Esophagus muscularis mucosa (tissue), 4 donors: Measurements from ENCODE around the gene RTRAF. TPM values are rescaled to one million over a fixed set of nuclear protein-coding genes. Genes with fewer than 3 reads are reported as not detected.
A peak's percentile ranks its signal among the peaks of the same experiment; 100 is the strongest.

Source experiments
- DNase-seq: peaks from one replicate; pipeline ENCODE4 v3.0.0-alpha.2; 2017; ENCODE audit errors: extremely low spot score
- H3K27ac ChIP-seq, 4 donors: fragments of 200-600 bp; sonication (generic); replicated peaks in 1 of 4; 1 replicate in 3 of 4; 2 replicates in 1 of 4; pipeline ENCODE4 v1.5.1; 2016 to 2019; ENCODE audit warnings: mild to moderate bottlenecking in 1 of 4
- H3K27me3 ChIP-seq, 4 donors: fragments of 200-600 bp; sonication (generic); one replicate each; pipeline versions ENCODE4 v1.5.1 to v1.6.0; 2016 to 2019
- H3K36me3 ChIP-seq, 4 donors: fragments of 200-600 bp; sonication (generic); one replicate each; pipeline ENCODE4 v1.5.1; 2016 to 2019
- H3K4me1 ChIP-seq, 4 donors: fragments of 200-600 bp; sonication (generic); one replicate each; pipeline ENCODE4 v1.5.1; 2016 to 2019
- H3K4me3 ChIP-seq, 4 donors: fragments of 200-600 bp; sonication (generic); 1 replicate in 2 of 4; 2 replicates in 2 of 4; pipeline ENCODE4 v1.5.1; 2016 to 2019; ENCODE audit warnings: mild to moderate bottlenecking in 4 of 4, moderate library complexity in 1 of 4
- H3K9me3 ChIP-seq, 4 donors: fragments of 200-600 bp; sonication (generic); 1 replicate in 3 of 4; 2 replicates in 1 of 4; pipeline ENCODE4 v1.5.1; 2016 to 2019
- EP300 ChIP-seq: sonication (generic); formaldehyde crosslinking; IDR thresholded peaks from one replicate; pipeline ENCODE4 v1.6.1; 2017; ENCODE audit warnings: antibody characterized with exemption
- POLR2A ChIP-seq: fragments of 450-650 bp; IDR thresholded peaks from one replicate; pipeline ENCODE4 v1.6.1; 2017; ENCODE audit warnings: antibody characterized with exemption, moderate library complexity, mild to moderate bottlenecking, low read depth
- POLR2AphosphoS5 ChIP-seq, 2 donors: sonication (generic); formaldehyde crosslinking; IDR thresholded peaks; one replicate each; pipeline ENCODE4 v1.6.1; 2017; ENCODE audit warnings: antibody characterized with exemption in 2 of 2
- WGBS: methylation state at CpG from one replicate; pipeline ENCODE4 v1.1.5; 2018; 5-methylcytosine and 5-hydroxymethylcytosine counted together
- intact Hi-C: fragments of 100-400 bp; cut with DNase I; formaldehyde crosslinking; loops from one replicate; pipeline ENCODE4 v1.15.1; 2023
- total RNA-seq, 4 donors: library from RNA; depleted of rRNA; stranded (reverse); fragments of >200 nt; gene quantifications; one replicate each; pipeline versions ENCODE4 v1.1.0 to v1.2.1, GENCODE V29; 2016
- TF ChIP-seq, protein P1 (sequence below), 3 experiments: fragments of 200-600 bp in 2 of 3; fragments of 450-650 bp in 1 of 3; sonication (generic) in 2 of 3; IDR thresholded peaks; one replicate each; pipeline ENCODE4 v1.5.1; 2017 to 2019; ENCODE audit warnings: antibody characterized with exemption in 3 of 3, mild to moderate bottlenecking in 2 of 3, moderate library complexity in 1 of 3

Gene RTRAF
- 100 to 1,000 TPM in 1 of 4 donors, 10 to 100 TPM in 3; 66.4 to 122 (median 70.1) TPM for total RNA-seq

GRCh38 chr14:51989293-51990234 lies at the start of gene RTRAF:
Gene RTRAF, plus strand, starts transcription at chr14:51989546. Its CDS starts 94 bp downstream, at chr14:51989640.
- under 1% methylated on average over 47 of the region's 72 CpGs for WGBS
- Histone ChIP-seq H3K36me3 (peaks cover 5 to 36% (median 17%) of the 10 kb centered on the region in 4 donors), H3K9me3 (no peaks in the 10 kb centered on the region), H3K27me3 (no peaks in the 10 kb centered on the region), H3K4me3 (peak within 1 kb of the TSS; percentile 92 to 100 (median 94)), H3K27ac (peak within 1 kb of the TSS; percentile 93 to 96 (median 94)), H3K4me1 (peaks cover 17 to 42% (median 39%) of the 10 kb centered on the region in 4 donors)
- TF ChIP-seq, protein P1, sequence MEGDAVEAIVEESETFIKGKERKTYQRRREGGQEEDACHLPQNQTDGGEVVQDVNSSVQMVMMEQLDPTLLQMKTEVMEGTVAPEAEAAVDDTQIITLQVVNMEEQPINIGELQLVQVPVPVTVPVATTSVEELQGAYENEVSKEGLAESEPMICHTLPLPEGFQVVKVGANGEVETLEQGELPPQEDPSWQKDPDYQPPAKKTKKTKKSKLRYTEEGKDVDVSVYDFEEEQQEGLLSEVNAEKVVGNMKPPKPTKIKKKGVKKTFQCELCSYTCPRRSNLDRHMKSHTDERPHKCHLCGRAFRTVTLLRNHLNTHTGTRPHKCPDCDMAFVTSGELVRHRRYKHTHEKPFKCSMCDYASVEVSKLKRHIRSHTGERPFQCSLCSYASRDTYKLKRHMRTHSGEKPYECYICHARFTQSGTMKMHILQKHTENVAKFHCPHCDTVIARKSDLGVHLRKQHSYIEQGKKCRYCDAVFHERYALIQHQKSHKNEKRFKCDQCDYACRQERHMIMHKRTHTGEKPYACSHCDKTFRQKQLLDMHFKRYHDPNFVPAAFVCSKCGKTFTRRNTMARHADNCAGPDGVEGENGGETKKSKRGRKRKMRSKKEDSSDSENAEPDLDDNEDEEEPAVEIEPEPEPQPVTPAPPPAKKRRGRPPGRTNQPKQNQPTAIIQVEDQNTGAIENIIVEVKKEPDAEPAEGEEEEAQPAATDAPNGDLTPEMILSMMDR (IDR thresholded peaks at IDR 0.05) = peak in 1 of 3 experiments; percentile 5
- TF ChIP-seq POLR2A = peak; percentile 75
- no peak for TF ChIP-seq EP300
- TF ChIP-seq POLR2AphosphoS5 (IDR thresholded peaks at IDR 0.05) = peak; percentile 97 to 98
- intact Hi-C loops = loop anchor here (10.0 kb wide), 1 partner anchor 705 kb away; no protein-coding TSS in a partner anchor
- peak; percentile 96 for DNase-seq

GRCh38 chr14:51939755-51940301 lies 49.5 kb upstream of the RTRAF start:
- Histone ChIP-seq H3K36me3 (no peaks in the 10 kb centered on the region), H3K27me3 (no peaks in the 10 kb centered on the region), H3K4me3 (no peak overlapping the region), H3K4me1 (peaks cover 4 to 11% (median 9%) of the 10 kb centered on the region in 4 donors), H3K9me3 (no peaks in the 10 kb centered on the region), H3K27ac (peak overlapping the region in 1 of 4 donors; percentile 41)
- no peak for DNase-seq
- intact Hi-C loops = no loop called here
- no peak for TF ChIP-seq EP300
- TF ChIP-seq, protein P1 (IDR thresholded peaks at IDR 0.05) = no peak
- no peak for TF ChIP-seq POLR2A
- no peak for TF ChIP-seq POLR2AphosphoS5 (IDR thresholded peaks at IDR 0.05)
- 91% methylated on average over 10 of the region's 10 CpGs for WGBS

GRCh38 chr14:51942971-51943370 lies 46.4 kb upstream of the RTRAF start:
- Histone ChIP-seq H3K27me3 (no peaks in the 10 kb centered on the region), H3K36me3 (no peaks in the 10 kb centered on the region), H3K27ac (no peak overlapping the region), H3K4me3 (no peak overlapping the region), H3K9me3 (peaks cover 0 to 3% (median 0%) of the 10 kb centered on the region in 4 donors), H3K4me1 (peaks cover 0 to 4% (median 0%) of the 10 kb centered on the region in 4 donors)
- no peak for DNase-seq
- TF ChIP-seq, protein P1 (IDR thresholded peaks at IDR 0.05) = no peak
- TF ChIP-seq EP300 = no peak
- TF ChIP-seq POLR2A = no peak
- TF ChIP-seq POLR2AphosphoS5 (IDR thresholded peaks at IDR 0.05) = no peak
- intact Hi-C loops = no loop called here
- 94% methylated on average over 2 of the region's 2 CpGs for WGBS

DNA sequence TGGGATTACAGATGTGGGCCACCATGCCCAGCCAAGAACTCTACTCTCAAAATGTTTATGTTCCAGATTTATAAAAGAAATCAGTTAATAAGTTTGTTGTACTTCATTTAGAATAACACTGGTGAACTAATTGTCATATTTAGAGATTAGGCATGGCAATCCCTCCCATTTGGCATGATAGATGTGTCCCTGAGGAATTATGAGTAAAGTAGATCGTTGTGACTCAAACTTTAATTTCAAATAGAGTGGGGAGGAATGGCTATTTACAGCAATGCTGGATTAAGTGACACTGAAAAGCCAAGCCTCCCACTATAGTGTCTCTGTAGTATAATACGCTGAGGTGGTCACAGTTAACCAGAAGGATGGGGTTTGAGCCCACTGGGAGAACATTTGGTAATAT lies 39.3 kb upstream of the RTRAF start:
- DNase-seq = no peak
- no peaks in the 10 kb centered on the region for H3K27me3 ChIP-seq
- WGBS = 83% methylated on average over 2 of the region's 2 CpGs
- H3K36me3 ChIP-seq = peaks cover 0 to 12% (median 0%) of the 10 kb centered on the region in 4 donors
- intact Hi-C loops = no loop called here
- H3K4me1 ChIP-seq = no peaks in the 10 kb centered on the region
- TF ChIP-seq, protein P1 (IDR thresholded peaks at IDR 0.05) = no peak
- no peak for TF ChIP-seq EP300
- no peak for TF ChIP-seq POLR2AphosphoS5 (IDR thresholded peaks at IDR 0.05)
- TF ChIP-seq POLR2A = no peak
- H3K9me3 ChIP-seq = peaks cover 0 to 4% (median 0%) of the 10 kb centered on the region in 4 donors
- no peak overlapping the region for H3K4me3 ChIP-seq
- no peak overlapping the region for H3K27ac ChIP-seq
